ENCODE results near the gene ST6GALNAC6. TPM values are rescaled to one million over a fixed set of nuclear protein-coding genes. Genes with fewer than 3 reads are reported as not detected.

The ST6GALNAC6 gene
- polyA plus RNA-seq, 1 donor from 2014 or later, result 44.2 TPM

DNA sequence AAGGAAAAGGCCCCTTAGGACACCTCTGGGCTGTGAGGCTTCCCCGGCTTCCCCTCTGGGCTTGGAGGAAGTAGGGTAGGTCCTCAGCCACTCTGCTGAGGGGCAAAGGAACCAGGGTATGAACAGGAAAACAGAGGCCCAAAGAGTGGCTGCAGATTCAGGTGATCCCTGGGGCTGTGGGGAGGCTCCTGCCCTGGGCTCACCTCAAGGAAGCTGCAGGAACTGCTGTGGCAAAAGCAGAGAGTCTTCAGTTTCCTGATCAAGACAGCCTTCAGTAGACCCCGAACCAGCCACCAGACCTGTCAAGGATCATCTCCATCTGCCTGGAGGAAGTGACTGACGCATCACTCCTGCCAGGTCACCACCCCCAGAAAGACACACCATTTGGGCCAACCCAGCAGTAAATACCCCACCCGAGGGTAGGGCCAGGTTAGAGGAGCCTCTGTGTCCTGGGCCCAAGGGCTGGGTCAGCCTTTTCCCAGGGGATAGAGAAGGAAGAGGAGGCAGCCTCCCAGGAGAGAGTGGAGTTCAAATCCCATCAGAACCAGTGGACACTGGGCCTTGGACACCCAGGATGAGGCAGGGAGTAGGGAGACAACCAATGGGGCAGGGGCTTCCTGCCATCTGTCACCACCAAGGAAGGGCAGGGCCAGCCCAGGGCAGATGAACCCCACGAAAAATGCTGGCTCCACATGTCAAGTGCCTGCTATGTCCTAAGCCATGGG is 5.8 kb upstream of the ST6GALNAC6 start:
- no peaks in the 10 kb centered on the region for H3K79me2 ChIP-seq (replicated peaks; ENCODE audit: insufficient read depth, low read length)
- H3K27me3 ChIP-seq (ENCODE audit: insufficient read depth, low read depth, low read length), result no peaks in the 10 kb centered on the region
- H3K9me2 ChIP-seq (ENCODE audit: insufficient read depth, low read length), result no peaks in the 10 kb centered on the region
- H3F3A ChIP-seq (ENCODE audit: insufficient read depth, low read length, poor library complexity, severe bottlenecking), result no peaks in the 10 kb centered on the region
- H3K9me3 ChIP-seq (ENCODE audit: low read length), result no peaks in the 10 kb centered on the region
- no peaks in the 10 kb centered on the region for H3K36me3 ChIP-seq (ENCODE audit: insufficient read depth, low read length)
- no peak for TF ChIP-seq RAD21 (conservative IDR thresholded peaks at IDR 0.05)
- TF ChIP-seq EP300 (conservative IDR thresholded peaks at IDR 0.05; ENCODE audit: poor library complexity, severe bottlenecking), result no peak
- TF ChIP-seq MXI1 (conservative IDR thresholded peaks at IDR 0.05; ENCODE audit: poor library complexity, severe bottlenecking), result no peak
- TF ChIP-seq POLR2AphosphoS5 (IDR thresholded peaks at IDR 0.05), result no peak
- TF ChIP-seq, protein P1, sequence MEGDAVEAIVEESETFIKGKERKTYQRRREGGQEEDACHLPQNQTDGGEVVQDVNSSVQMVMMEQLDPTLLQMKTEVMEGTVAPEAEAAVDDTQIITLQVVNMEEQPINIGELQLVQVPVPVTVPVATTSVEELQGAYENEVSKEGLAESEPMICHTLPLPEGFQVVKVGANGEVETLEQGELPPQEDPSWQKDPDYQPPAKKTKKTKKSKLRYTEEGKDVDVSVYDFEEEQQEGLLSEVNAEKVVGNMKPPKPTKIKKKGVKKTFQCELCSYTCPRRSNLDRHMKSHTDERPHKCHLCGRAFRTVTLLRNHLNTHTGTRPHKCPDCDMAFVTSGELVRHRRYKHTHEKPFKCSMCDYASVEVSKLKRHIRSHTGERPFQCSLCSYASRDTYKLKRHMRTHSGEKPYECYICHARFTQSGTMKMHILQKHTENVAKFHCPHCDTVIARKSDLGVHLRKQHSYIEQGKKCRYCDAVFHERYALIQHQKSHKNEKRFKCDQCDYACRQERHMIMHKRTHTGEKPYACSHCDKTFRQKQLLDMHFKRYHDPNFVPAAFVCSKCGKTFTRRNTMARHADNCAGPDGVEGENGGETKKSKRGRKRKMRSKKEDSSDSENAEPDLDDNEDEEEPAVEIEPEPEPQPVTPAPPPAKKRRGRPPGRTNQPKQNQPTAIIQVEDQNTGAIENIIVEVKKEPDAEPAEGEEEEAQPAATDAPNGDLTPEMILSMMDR (IDR thresholded peaks at IDR 0.05; ENCODE audit: poor library complexity, severe bottlenecking), result no peak
- TF ChIP-seq TAF1 (IDR thresholded peaks at IDR 0.05; ENCODE audit: low read depth), result no peak
- TF ChIP-seq, protein P2, sequence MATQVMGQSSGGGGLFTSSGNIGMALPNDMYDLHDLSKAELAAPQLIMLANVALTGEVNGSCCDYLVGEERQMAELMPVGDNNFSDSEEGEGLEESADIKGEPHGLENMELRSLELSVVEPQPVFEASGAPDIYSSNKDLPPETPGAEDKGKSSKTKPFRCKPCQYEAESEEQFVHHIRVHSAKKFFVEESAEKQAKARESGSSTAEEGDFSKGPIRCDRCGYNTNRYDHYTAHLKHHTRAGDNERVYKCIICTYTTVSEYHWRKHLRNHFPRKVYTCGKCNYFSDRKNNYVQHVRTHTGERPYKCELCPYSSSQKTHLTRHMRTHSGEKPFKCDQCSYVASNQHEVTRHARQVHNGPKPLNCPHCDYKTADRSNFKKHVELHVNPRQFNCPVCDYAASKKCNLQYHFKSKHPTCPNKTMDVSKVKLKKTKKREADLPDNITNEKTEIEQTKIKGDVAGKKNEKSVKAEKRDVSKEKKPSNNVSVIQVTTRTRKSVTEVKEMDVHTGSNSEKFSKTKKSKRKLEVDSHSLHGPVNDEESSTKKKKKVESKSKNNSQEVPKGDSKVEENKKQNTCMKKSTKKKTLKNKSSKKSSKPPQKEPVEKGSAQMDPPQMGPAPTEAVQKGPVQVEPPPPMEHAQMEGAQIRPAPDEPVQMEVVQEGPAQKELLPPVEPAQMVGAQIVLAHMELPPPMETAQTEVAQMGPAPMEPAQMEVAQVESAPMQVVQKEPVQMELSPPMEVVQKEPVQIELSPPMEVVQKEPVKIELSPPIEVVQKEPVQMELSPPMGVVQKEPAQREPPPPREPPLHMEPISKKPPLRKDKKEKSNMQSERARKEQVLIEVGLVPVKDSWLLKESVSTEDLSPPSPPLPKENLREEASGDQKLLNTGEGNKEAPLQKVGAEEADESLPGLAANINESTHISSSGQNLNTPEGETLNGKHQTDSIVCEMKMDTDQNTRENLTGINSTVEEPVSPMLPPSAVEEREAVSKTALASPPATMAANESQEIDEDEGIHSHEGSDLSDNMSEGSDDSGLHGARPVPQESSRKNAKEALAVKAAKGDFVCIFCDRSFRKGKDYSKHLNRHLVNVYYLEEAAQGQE (IDR thresholded peaks at IDR 0.05; ENCODE audit: borderline replicate concordance), result no peak
- H3K4me2 ChIP-seq (ENCODE audit: low read length), result no peak overlapping the region
- H3K4me3 ChIP-seq (ENCODE audit: low read length), result no peak overlapping the region
- H3K9ac ChIP-seq (ENCODE audit: low read length), result no peak overlapping the region
- no peaks in the 10 kb centered on the region for H4K20me1 ChIP-seq (ENCODE audit: insufficient read depth)
- no peak overlapping the region for H2AFZ ChIP-seq (ENCODE audit: low read depth, low read length)
- H3K27ac ChIP-seq (ENCODE audit: low read length), result no peak overlapping the region

DNA sequence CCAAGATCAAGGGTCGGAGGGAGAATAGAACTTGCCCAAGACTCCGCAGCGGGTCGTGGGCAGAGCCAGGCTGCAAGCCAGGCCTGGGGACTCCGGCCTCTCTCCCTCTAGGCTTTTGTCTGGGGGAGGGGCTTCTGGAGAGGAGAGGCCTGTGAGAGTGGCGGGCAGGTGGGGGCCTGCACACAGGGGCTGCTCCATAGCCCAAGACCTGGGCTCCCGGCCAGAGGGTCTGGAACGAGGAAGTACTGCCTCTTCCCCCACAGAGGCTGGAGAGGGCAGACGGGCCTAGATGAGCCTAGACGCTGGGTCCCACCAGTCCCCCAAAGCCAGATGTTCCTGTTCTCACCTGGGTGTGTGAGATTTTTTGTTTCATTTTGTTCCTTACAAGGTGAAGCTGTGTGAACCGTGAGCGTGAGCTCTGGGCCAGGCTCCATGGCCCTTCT is 5.2 kb upstream of the ST6GALNAC6 start:
- no peak for TF ChIP-seq TAF1 (IDR thresholded peaks at IDR 0.05; ENCODE audit: low read depth)
- TF ChIP-seq POLR2AphosphoS5 (IDR thresholded peaks at IDR 0.05), result no peak
- no peak for TF ChIP-seq EP300 (conservative IDR thresholded peaks at IDR 0.05; ENCODE audit: poor library complexity, severe bottlenecking)
- TF ChIP-seq, protein P1 (IDR thresholded peaks at IDR 0.05; ENCODE audit: poor library complexity, severe bottlenecking), result no peak
- TF ChIP-seq, protein P2 (IDR thresholded peaks at IDR 0.05; ENCODE audit: borderline replicate concordance), result no peak
- TF ChIP-seq EZH2 (IDR thresholded peaks at IDR 0.05; ENCODE audit: borderline replicate concordance, insufficient read depth, low read length, poor library complexity, severe bottlenecking), result no peak
- TF ChIP-seq MXI1 (conservative IDR thresholded peaks at IDR 0.05; ENCODE audit: poor library complexity, severe bottlenecking), result no peak
- TF ChIP-seq SMC3 (conservative IDR thresholded peaks at IDR 0.05; ENCODE audit: poor library complexity), result no peak
- TF ChIP-seq RAD21 (conservative IDR thresholded peaks at IDR 0.05), result no peak
- no peaks in the 10 kb centered on the region for H3K27me3 ChIP-seq (ENCODE audit: insufficient read depth, low read depth, low read length)
- no peak overlapping the region for H3K4me2 ChIP-seq (ENCODE audit: low read length)
- no peak overlapping the region for H3K9ac ChIP-seq (ENCODE audit: low read length)
- no peaks in the 10 kb centered on the region for H4K20me1 ChIP-seq (ENCODE audit: insufficient read depth)
- no peaks in the 10 kb centered on the region for H3K9me2 ChIP-seq (ENCODE audit: insufficient read depth, low read length)
- no peak overlapping the region for H3K4me3 ChIP-seq (ENCODE audit: low read length)
- H3K27ac ChIP-seq (ENCODE audit: low read length), result no peak overlapping the region
- no peaks in the 10 kb centered on the region for H3K36me3 ChIP-seq (ENCODE audit: insufficient read depth, low read length)
- H2AFZ ChIP-seq (ENCODE audit: low read depth, low read length), result no peak overlapping the region
- H3K79me2 ChIP-seq (replicated peaks; ENCODE audit: insufficient read depth, low read length), result no peaks in the 10 kb centered on the region
- no peaks in the 10 kb centered on the region for H3K9me3 ChIP-seq (ENCODE audit: low read length)
- H3F3A ChIP-seq (ENCODE audit: insufficient read depth, low read length, poor library complexity, severe bottlenecking), result no peaks in the 10 kb centered on the region

Data from neural cell (in vitro differentiated cells).